ENCODE measurements around the gene C6orf132.

DNA sequence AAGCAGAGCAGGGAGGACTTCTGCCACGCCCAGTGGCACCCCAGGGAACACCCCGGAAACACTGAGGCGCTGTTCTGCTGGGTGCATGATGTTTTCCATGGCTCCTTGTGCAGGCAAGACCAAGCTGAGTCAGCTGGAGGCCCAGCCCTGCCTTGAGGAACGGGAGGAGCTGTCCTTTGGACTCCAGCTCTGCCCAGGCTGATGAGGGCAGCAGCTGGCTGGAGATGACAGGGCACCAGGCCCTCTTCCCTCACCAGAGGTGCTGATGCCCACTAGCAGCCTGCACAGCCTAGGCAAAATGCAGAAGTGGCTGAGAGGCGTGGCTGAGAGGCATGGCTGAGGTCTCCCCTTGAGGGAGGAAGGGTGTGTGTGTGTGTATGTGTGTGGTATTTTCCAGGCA lies 2.4 kb downstream of the C6orf132 start:
- TF ChIP-seq, protein P1, sequence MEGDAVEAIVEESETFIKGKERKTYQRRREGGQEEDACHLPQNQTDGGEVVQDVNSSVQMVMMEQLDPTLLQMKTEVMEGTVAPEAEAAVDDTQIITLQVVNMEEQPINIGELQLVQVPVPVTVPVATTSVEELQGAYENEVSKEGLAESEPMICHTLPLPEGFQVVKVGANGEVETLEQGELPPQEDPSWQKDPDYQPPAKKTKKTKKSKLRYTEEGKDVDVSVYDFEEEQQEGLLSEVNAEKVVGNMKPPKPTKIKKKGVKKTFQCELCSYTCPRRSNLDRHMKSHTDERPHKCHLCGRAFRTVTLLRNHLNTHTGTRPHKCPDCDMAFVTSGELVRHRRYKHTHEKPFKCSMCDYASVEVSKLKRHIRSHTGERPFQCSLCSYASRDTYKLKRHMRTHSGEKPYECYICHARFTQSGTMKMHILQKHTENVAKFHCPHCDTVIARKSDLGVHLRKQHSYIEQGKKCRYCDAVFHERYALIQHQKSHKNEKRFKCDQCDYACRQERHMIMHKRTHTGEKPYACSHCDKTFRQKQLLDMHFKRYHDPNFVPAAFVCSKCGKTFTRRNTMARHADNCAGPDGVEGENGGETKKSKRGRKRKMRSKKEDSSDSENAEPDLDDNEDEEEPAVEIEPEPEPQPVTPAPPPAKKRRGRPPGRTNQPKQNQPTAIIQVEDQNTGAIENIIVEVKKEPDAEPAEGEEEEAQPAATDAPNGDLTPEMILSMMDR (conservative IDR thresholded peaks at IDR 0.05; ENCODE audit: low read depth in 2 of 2) = no peak
- no peak for TF ChIP-seq EZH2phosphoT487 (IDR thresholded peaks at IDR 0.05; ENCODE audit: unreplicated experiment)
- TF ChIP-seq POLR2AphosphoS5 (IDR thresholded peaks at IDR 0.05; ENCODE audit: low read depth) = no peak
